ENCODE measurements around the gene ENOX1.

ENOX1 gene

DNA sequence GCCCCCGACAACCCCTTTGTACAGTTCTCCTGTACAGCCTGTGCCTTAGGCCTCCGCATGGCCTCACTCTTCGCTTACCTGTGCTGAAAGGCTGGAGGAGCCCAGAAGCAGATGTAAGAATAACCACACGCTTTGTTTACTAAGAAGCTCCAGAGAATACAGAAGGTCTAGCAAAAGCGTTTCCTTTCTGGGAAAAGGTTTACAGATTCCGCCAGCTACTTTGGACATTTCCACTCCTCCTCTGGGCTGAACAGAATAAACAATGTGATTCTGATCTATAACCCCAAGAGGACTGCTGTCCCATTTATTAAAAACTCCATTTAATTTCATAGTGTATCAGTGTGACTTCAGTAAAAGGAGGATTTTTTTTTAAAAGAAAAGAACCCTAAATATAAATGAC, 424.2 kb downstream of the ENOX1 start:
- H3K27ac ChIP-seq = no peak overlapping the region
- TF ChIP-seq CTCF (conservative IDR thresholded peaks at IDR 0.05) = no peak

- TF ChIP-seq CTCF (conservative IDR thresholded peaks at IDR 0.05) = no peak
Measured at GRCh38 chr13:43360892-43361610, 425.7 kb downstream of the ENOX1 start.

GRCh38 chr13:43360171-43360570, 426.6 kb downstream of the ENOX1 start:
- H3K27ac ChIP-seq = no peak overlapping the region
- TF ChIP-seq CTCF (conservative IDR thresholded peaks at IDR 0.05) = no peak

More at GRCh38 chr13:43360892-43361610, 425.7 kb downstream of the ENOX1 start:
- no peak overlapping the region for H3K27ac ChIP-seq

GRCh38 chr13:43359536-43359935, 427.2 kb downstream of the ENOX1 start:
- H3K27ac ChIP-seq = no peak overlapping the region
- TF ChIP-seq CTCF (conservative IDR thresholded peaks at IDR 0.05) = no peak

DNA sequence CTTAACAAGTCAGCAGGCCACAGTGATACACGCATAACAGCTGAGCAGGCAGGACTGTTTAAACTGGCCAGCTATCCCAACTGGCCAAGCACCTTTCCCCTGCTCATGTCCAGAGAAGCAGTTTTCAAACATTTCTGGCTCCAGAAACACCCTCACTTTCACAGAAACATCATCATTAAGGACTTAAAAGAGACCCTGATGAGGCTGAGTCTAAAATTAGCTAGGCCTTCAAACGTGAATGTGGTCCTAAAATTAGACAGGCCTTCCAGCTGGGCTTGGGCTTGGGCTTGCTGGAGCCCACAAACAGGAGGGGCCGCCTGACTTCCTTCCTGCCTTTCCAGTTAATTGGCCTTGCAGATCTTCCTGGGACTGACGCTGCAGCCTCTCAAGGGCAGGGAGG, 429.2 kb downstream of the ENOX1 start:
- no peak overlapping the region for H3K27ac ChIP-seq
- no peak for TF ChIP-seq CTCF (conservative IDR thresholded peaks at IDR 0.05)

GRCh38 chr13:43356567-43356966, 430.2 kb downstream of the ENOX1 start:
- H3K27ac ChIP-seq = no peak overlapping the region

GRCh38 chr13:43355774-43356173, 431.0 kb downstream of the ENOX1 start:
- no peak overlapping the region for H3K27ac ChIP-seq
- no peak for TF ChIP-seq CTCF (conservative IDR thresholded peaks at IDR 0.05)

More at GRCh38 chr13:43356567-43356966, 430.2 kb downstream of the ENOX1 start:
- TF ChIP-seq CTCF (conservative IDR thresholded peaks at IDR 0.05) = no peak
